ENCODE results near the gene FSHR.

The FSHR gene

DNA sequence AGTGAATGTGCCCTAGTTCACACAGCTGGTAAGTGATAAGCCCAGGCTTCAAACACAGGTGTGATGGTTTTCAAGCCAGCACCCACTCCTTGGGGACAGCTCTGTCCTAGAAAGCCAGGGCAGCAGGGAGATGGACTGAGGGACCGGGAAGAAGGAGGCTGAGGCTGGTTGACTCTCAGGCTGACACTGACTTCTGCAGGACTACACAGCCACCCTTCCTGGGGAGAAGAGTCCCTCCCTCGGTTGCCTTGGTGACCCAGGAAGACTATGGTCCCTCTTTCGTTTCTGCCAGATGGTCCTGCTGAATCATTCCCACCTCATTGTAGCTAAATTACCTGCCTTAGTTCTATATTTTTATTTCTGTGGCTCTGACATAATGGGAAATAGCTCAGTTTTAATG lies 11.3 kb upstream of the FSHR start:
- Histone ChIP-seq H3K4me3 (ENCODE audit: low read depth in 1 of 2, low read length in 1 of 2) (no peak overlapping the region), H3K27ac (no peak overlapping the region), H3K27me3 (no peaks in the 10 kb centered on the region), H3K4me1 (ENCODE audit: control insufficient read depth in 1 of 2, insufficient read depth in 1 of 2, low read depth in 1 of 2, low read length in 1 of 2) (no peaks in the 10 kb centered on the region), H3K36me3 (no peaks in the 10 kb centered on the region), H3K9me3 (no peaks in the 10 kb centered on the region)
- no peak for TF ChIP-seq CTCF (IDR thresholded peaks at IDR 0.05)

DNA sequence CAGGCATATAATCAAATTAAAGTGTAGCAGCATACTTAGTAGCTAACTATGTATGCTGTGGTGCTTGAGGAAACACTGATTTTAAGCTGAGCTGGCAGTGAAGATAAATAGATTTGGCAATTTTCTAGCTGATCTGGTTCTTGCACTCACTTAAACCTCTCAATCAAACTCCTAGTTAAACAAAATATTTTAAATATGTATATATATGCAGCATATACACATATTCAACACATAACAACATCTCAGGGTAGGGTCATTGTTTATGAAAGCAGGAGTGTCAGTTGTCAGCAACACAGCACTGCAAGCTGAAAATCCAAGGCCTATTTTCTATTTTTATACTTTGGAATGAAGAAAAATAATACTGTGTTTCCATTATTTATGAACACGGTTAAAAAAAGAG lies 10.4 kb upstream of the FSHR start:
- Histone ChIP-seq H3K27ac (no peak overlapping the region), H3K4me3 (ENCODE audit: low read depth in 1 of 2, low read length in 1 of 2) (no peak overlapping the region)
- TF ChIP-seq CTCF (IDR thresholded peaks at IDR 0.05) = no peak

DNA sequence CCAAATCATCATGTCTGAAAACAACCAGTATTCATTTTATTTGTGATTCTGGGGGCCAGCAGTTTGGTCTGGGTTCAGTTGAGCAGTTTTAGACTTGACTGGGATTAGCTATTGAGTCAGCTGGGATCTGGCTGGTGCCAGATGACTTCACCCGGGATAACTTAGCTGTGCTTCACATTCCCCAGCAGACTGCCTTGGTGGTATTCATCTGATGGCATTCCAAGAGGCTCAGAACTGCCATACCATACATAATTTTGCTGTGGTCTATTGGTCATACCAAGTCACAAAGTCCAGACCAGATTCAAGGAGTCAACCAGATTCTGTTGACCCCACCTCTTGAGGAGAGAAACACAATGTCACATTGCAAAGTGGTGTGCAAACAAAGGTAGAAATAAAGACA lies 7.8 kb upstream of the FSHR start:
- no peaks in the 10 kb centered on the region for H3K27me3 ChIP-seq
- no peaks in the 10 kb centered on the region for H3K4me1 ChIP-seq (ENCODE audit: control insufficient read depth in 1 of 2, insufficient read depth in 1 of 2, low read depth in 1 of 2, low read length in 1 of 2)
- H3K36me3 ChIP-seq = no peaks in the 10 kb centered on the region
- no peaks in the 10 kb centered on the region for H3K9me3 ChIP-seq
- no peak overlapping the region for H3K4me3 ChIP-seq (ENCODE audit: low read depth in 1 of 2, low read length in 1 of 2)
- TF ChIP-seq CTCF (IDR thresholded peaks at IDR 0.05) = no peak
- no peak overlapping the region for H3K27ac ChIP-seq

More for the DNA sequence above, 10.4 kb upstream of the FSHR start:
- Histone ChIP-seq H3K4me1 (ENCODE audit: control insufficient read depth in 1 of 2, insufficient read depth in 1 of 2, low read depth in 1 of 2, low read length in 1 of 2) (no peaks in the 10 kb centered on the region), H3K36me3 (no peaks in the 10 kb centered on the region), H3K9me3 (no peaks in the 10 kb centered on the region), H3K27me3 (no peaks in the 10 kb centered on the region)

GRCh38 chr2:49154891-49155290 lies 576 bp upstream of the FSHR start:
- Histone ChIP-seq H3K27me3 (no peaks in the 10 kb centered on the region), H3K36me3 (no peaks in the 10 kb centered on the region), H3K9me3 (no peaks in the 10 kb centered on the region), H3K27ac (no peak overlapping the region), H3K4me3 (ENCODE audit: low read depth in 1 of 2, low read length in 1 of 2) (no peak overlapping the region), H3K4me1 (ENCODE audit: control insufficient read depth in 1 of 2, insufficient read depth in 1 of 2, low read depth in 1 of 2, low read length in 1 of 2) (no peaks in the 10 kb centered on the region)
- no peak for TF ChIP-seq CTCF (IDR thresholded peaks at IDR 0.05)

DNA sequence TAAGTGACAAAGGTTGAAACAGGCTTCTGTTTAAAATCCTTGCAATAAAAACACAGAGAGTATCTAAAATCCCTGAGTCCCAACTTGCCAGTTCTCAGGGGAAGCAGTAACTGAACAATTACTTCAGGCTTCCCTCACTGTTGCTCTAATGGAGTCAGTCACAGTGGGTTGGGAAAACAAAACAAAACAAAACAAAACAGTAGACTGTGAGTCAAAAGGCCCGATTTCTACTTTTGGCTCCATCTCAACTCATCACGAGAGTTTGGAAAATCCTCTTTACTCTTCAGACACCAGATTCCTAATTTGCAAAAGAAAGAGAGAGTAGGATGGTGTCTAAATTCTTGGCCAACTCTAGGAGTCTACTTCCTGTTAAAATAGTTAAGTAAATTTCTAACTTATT lies 1.1 kb downstream of the FSHR start:
- no peak overlapping the region for H3K27ac ChIP-seq
- no peak overlapping the region for H3K4me3 ChIP-seq (ENCODE audit: low read depth in 1 of 2, low read length in 1 of 2)
- H3K27me3 ChIP-seq = no peaks in the 10 kb centered on the region
- H3K9me3 ChIP-seq = no peaks in the 10 kb centered on the region
- H3K4me1 ChIP-seq (ENCODE audit: control insufficient read depth in 1 of 2, insufficient read depth in 1 of 2, low read depth in 1 of 2, low read length in 1 of 2) = no peaks in the 10 kb centered on the region
- H3K36me3 ChIP-seq = no peaks in the 10 kb centered on the region
- TF ChIP-seq CTCF (IDR thresholded peaks at IDR 0.05) = no peak

DNA sequence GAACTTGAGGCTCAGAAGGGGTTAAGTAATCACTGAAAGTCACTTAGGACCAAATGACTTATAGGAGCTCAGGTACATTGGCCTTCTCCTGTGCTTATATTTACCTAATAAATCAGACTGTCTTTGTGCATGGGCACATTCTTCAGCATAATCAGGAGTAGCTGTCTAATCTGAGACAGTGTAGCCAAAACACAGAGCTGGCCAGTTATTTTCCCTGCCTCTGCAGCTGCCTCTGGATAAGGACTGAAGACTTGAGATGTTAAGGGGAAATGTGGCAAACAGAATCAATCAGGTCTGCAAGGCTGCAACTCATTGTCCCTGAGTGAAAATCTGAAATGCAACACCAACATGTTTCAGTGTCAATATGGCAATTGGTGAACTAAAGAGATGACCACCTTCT lies 1.5 kb downstream of the FSHR start:
- Histone ChIP-seq H3K9me3 (no peaks in the 10 kb centered on the region), H3K36me3 (no peaks in the 10 kb centered on the region), H3K4me1 (ENCODE audit: control insufficient read depth in 1 of 2, insufficient read depth in 1 of 2, low read depth in 1 of 2, low read length in 1 of 2) (no peaks in the 10 kb centered on the region), H3K27me3 (no peaks in the 10 kb centered on the region), H3K27ac (no peak overlapping the region), H3K4me3 (ENCODE audit: low read depth in 1 of 2, low read length in 1 of 2) (no peak overlapping the region)
- TF ChIP-seq CTCF (IDR thresholded peaks at IDR 0.05) = no peak
